Aorta (tissue), 5 donors: ENCODE measurements around the gene ARID1B. TPM values are rescaled to one million over a fixed set of nuclear protein-coding genes. Genes with fewer than 3 reads are reported as not detected.

Experiments used
- ATAC-seq: fragments of 200-7000 bp; cut with Tn5 transposase; one replicate; pipeline ENCODE4 v1.9.1; 2022; ENCODE audit warnings: moderate library complexity; ENCODE audit not compliant: low FRiP score
- DNase-seq, 2 donors: peaks; one replicate each; pipeline ENCODE4 v3.0.0-alpha.2; 2020
- H3K27ac ChIP-seq, 2 donors: one replicate each; pipeline ENCODE4 v1.5.1; 2013; ENCODE audit warnings: low read length in 2 of 2, mild to moderate bottlenecking in 2 of 2, moderate library complexity in 2 of 2, control low read depth in 1 of 2, inconsistent platforms in 1 of 2, low read depth in 1 of 2
- H3K27me3 ChIP-seq, 2 donors: one replicate each; pipeline ENCODE4 v1.6.1; 2013; ENCODE audit warnings: control low read depth in 1 of 2, low read length in 1 of 2, mild to moderate bottlenecking in 1 of 2, moderate library complexity in 1 of 2; ENCODE audit not compliant: insufficient read depth in 2 of 2, control insufficient read depth in 1 of 2
- H3K36me3 ChIP-seq, 2 donors: one replicate each; pipeline ENCODE4 v1.6.1; 2013; ENCODE audit warnings: control low read depth in 1 of 2, low read length in 1 of 2, mild to moderate bottlenecking in 1 of 2; ENCODE audit not compliant: insufficient read depth in 2 of 2, control insufficient read depth in 1 of 2
- H3K4me1 ChIP-seq, 2 donors: one replicate each; pipeline ENCODE4 v1.6.1; 2013; ENCODE audit warnings: low read length in 2 of 2, control low read depth in 1 of 2, mild to moderate bottlenecking in 1 of 2, moderate library complexity in 1 of 2; ENCODE audit not compliant: insufficient read depth in 2 of 2, control insufficient read depth in 1 of 2
- H3K4me3 ChIP-seq, 2 donors: one replicate each; pipeline ENCODE4 v1.5.1; 2013; ENCODE audit warnings: low read length in 2 of 2, control low read depth in 1 of 2, mild to moderate bottlenecking in 1 of 2
- H3K9me3 ChIP-seq: one replicate; pipeline ENCODE4 v1.6.1; 2013; ENCODE audit warnings: mild to moderate bottlenecking, low read length; ENCODE audit not compliant: control insufficient read depth
- WGBS, 2 donors: extraction: QIAGEN DNeasy Blood & Tissue Kit; methylation state at CpG; one replicate each; pipeline ENCODE4 v1.1.7; 2013; 5-methylcytosine and 5-hydroxymethylcytosine counted together
- intact Hi-C, 2 donors: fragments of 100-400 bp; cut with DNase I; formaldehyde crosslinking; loops; one replicate each; pipeline versions ENCODE4 v1.14.2 to v1.15.0; 2022
- polyA plus RNA-seq, 2 donors: library from polyadenylated mRNA; stranded (reverse); fragments of 200-250 nt; gene quantifications; one replicate each; pipeline ENCODE4 v1.2.3, GENCODE V29; 2013
- total RNA-seq, 2 donors: library from RNA; stranded (reverse); fragmentation: NEBNext Ultra II Directional; extraction: Animal tissue kit (Norgen Biotek cat#: 25700); gene quantifications; one replicate each; pipeline ENCODE4 v1.2.1, GENCODE V29; 2021
- donor health status: healthy with polysubstance abuse.
- donor health status: Bipolar disorder and iron deficiency.
- donor health status: DM: no; HTN: no; CAD: no.
- donor health status: DM: no; HTN: no; CAD: no.
- donor health status: DM: yes; HTN: yes; CAD: no.

ARID1B gene
- total and polyA plus RNA-seq, 4 donors, result 6.5 to 143 (median 54.5) TPM

- 95% methylated on average over 5 of the region's 5 CpGs for WGBS, 2 donors
- no peaks in the 10 kb centered on the region for H3K36me3 ChIP-seq
- intact Hi-C loops, result no loop called here
- H3K9me3 ChIP-seq, result no peaks in the 10 kb centered on the region
- H3K27ac ChIP-seq, result no peak overlapping the region
- H3K4me3 ChIP-seq, result no peak overlapping the region
- no peaks in the 10 kb centered on the region for H3K27me3 ChIP-seq
- ATAC-seq (no peak), DNase-seq (no peak)
- peaks cover 0 to 3% of the 10 kb centered on the region in 2 donors for H3K4me1 ChIP-seq
Measured at GRCh38 chr6:157069585-157069984, 292.4 kb downstream of the ARID1B start.

GRCh38 chr6:157070403-157071107, 293.4 kb downstream of the ARID1B start:
- DNase-seq, result no peak
- no peaks in the 10 kb centered on the region for H3K9me3 ChIP-seq
- ATAC-seq, result no peak
- no peaks in the 10 kb centered on the region for H3K27me3 ChIP-seq
- H3K4me1 ChIP-seq, result peaks cover 0 to 5% of the 10 kb centered on the region in 2 donors
- intact Hi-C loops, result no loop called here
- H3K4me3 ChIP-seq, result no peak overlapping the region
- WGBS, 2 donors, result 23 to 25% methylated on average over 8 of the region's 8 CpGs
- H3K27ac ChIP-seq, result no peak overlapping the region
- H3K36me3 ChIP-seq, result no peaks in the 10 kb centered on the region

- intact Hi-C loops, result no loop called here
- H3K27me3 ChIP-seq, result no peaks in the 10 kb centered on the region
- DNase-seq (no peak), ATAC-seq (no peak)
- WGBS, 2 donors, result 87 to 94% methylated on average over 2 of the region's 2 CpGs
- H3K27ac ChIP-seq, result no peak overlapping the region
- no peaks in the 10 kb centered on the region for H3K9me3 ChIP-seq
- no peaks in the 10 kb centered on the region for H3K36me3 ChIP-seq
- H3K4me3 ChIP-seq, result no peak overlapping the region
- H3K4me1 ChIP-seq, result peaks cover 0 to 5% of the 10 kb centered on the region in 2 donors
Measured at GRCh38 chr6:157072128-157072527, 294.9 kb downstream of the ARID1B start.

GRCh38 chr6:157073596-157073995, 296.4 kb downstream of the ARID1B start:
- Histone ChIP-seq H3K27me3 (no peaks in the 10 kb centered on the region), H3K9me3 (no peaks in the 10 kb centered on the region), H3K27ac (no peak overlapping the region), H3K4me3 (no peak overlapping the region), H3K36me3 (no peaks in the 10 kb centered on the region), H3K4me1 (peaks cover 2 to 5% of the 10 kb centered on the region in 2 donors)
- WGBS, 2 donors, result 65 to 74% methylated on average over 4 of the region's 4 CpGs
- intact Hi-C loops, result no loop called here
- ATAC-seq, result no peak
- DNase-seq, result no peak

- Histone ChIP-seq H3K4me1 (peaks cover 2 to 5% of the 10 kb centered on the region in 2 donors), H3K9me3 (no peaks in the 10 kb centered on the region), H3K27me3 (no peaks in the 10 kb centered on the region), H3K36me3 (no peaks in the 10 kb centered on the region), H3K27ac (no peak overlapping the region), H3K4me3 (no peak overlapping the region)
- intact Hi-C loops, result no loop called here
- no peak for DNase-seq
- ATAC-seq, result no peak
- 3 to 8% methylated on average over 1 of the region's 1 CpG for WGBS, 2 donors
Measured at GRCh38 chr6:157074969-157075368, 297.8 kb downstream of the ARID1B start.

GRCh38 chr6:157075549-157076450, 298.6 kb downstream of the ARID1B start:
- H3K36me3 ChIP-seq, result no peaks in the 10 kb centered on the region
- no peaks in the 10 kb centered on the region for H3K9me3 ChIP-seq
- no peaks in the 10 kb centered on the region for H3K27me3 ChIP-seq
- no peak overlapping the region for H3K4me3 ChIP-seq
- DNase-seq, result no peak
- ATAC-seq, result no peak
- peaks cover 2 to 5% of the 10 kb centered on the region in 2 donors for H3K4me1 ChIP-seq
- no peak overlapping the region for H3K27ac ChIP-seq
- intact Hi-C loops, result no loop called here
- WGBS, 2 donors, result 86 to 90% methylated on average over 8 of the region's 8 CpGs

- intact Hi-C loops, result no loop called here
- H3K27ac ChIP-seq, result no peak overlapping the region
- no peak for DNase-seq
- peaks cover 5% of the 10 kb centered on the region in 2 donors for H3K4me1 ChIP-seq
- H3K9me3 ChIP-seq, result no peaks in the 10 kb centered on the region
- no peak overlapping the region for H3K4me3 ChIP-seq
- no peaks in the 10 kb centered on the region for H3K36me3 ChIP-seq
- no peaks in the 10 kb centered on the region for H3K27me3 ChIP-seq
- no peak for ATAC-seq
Measured at GRCh38 chr6:157076451-157076822, 299.3 kb downstream of the ARID1B start.

- Histone ChIP-seq H3K27ac (no peak overlapping the region), H3K4me3 (no peak overlapping the region), H3K4me1 (peaks cover 5% of the 10 kb centered on the region in 2 donors), H3K36me3 (no peaks in the 10 kb centered on the region), H3K27me3 (no peaks in the 10 kb centered on the region), H3K9me3 (no peaks in the 10 kb centered on the region)
- ATAC-seq (no peak), DNase-seq (no peak)
- intact Hi-C loops, result no loop called here
- WGBS, 2 donors, result 97% methylated on average over 7 of the region's 7 CpGs
Measured at GRCh38 chr6:157077251-157077650, 300.1 kb downstream of the ARID1B start.

- 26 to 36% methylated on average over 3 of the region's 3 CpGs for WGBS, 2 donors
- no peak for ATAC-seq
- intact Hi-C loops, result no loop called here
Measured at GRCh38 chr6:157078326-157078725, 301.1 kb downstream of the ARID1B start.

More at GRCh38 chr6:157078326-157078725, 301.1 kb downstream of the ARID1B start:
- no peak for DNase-seq
- Histone ChIP-seq H3K4me3 (no peak overlapping the region), H3K4me1 (peaks cover 4 to 5% of the 10 kb centered on the region in 2 donors), H3K27me3 (no peaks in the 10 kb centered on the region), H3K27ac (no peak overlapping the region), H3K9me3 (no peaks in the 10 kb centered on the region), H3K36me3 (no peaks in the 10 kb centered on the region)
